ENCODE data around the gene MCOLN2. TPM values are rescaled to one million over a fixed set of nuclear protein-coding genes. Genes with fewer than 3 reads are reported as not detected.

MCOLN2 gene
- total and polyA plus RNA-seq, 2 donors (not counting 1 experiment from before 2014, with no cell fraction given): 23.9 to 25.8 TPM

GRCh38 chr1:84887261-84887934 lies 109.5 kb downstream of the MCOLN2 start:
- H3K27me3 ChIP-seq (replicated peaks in 1 of 4; ENCODE audit: control extremely low read depth in 1 of 4, control insufficient read depth in 3 of 4, insufficient read depth in 4 of 4, low read length in 3 of 4): peaks cover 0 to 6% (median 4%) of the 10 kb centered on the region in 4 experiments
- no peak overlapping the region for H2AFZ ChIP-seq (ENCODE audit: insufficient read depth, low read depth, low read length, poor library complexity, severe bottlenecking)
- Mint-ChIP-seq H3K4me3 (no peak overlapping the region), H3K4me1 (peaks cover under 1% of the 10 kb centered on the region), H3K27ac (no peak overlapping the region), H3K27me3 (peaks cover 33% of the 10 kb centered on the region), H3K9me3 (ENCODE audit: insufficient read depth) (no peaks in the 10 kb centered on the region)
- no peaks in the 10 kb centered on the region for H4K20me1 ChIP-seq (ENCODE audit: control insufficient read depth, insufficient read depth, low read length, poor library complexity, severe bottlenecking)
- CTCF ChIA-PET: no interaction called here
- H3K9me3 ChIP-seq (ENCODE audit: control extremely low read depth in 1 of 3, control insufficient read depth in 2 of 3, insufficient read depth in 1 of 3, low read length in 2 of 3): no peaks in the 10 kb centered on the region
- no peaks in the 10 kb centered on the region for H3K79me2 ChIP-seq (ENCODE audit: control insufficient read depth, insufficient read depth, low read length)
- TF ChIP-seq EZH2 (IDR thresholded peaks at IDR 0.05; ENCODE audit: borderline replicate concordance, insufficient read depth, low read depth, low read length, poor library complexity, severe bottlenecking): no peak
- TF ChIP-seq CTCF (IDR thresholded peaks at IDR 0.05): no peak
- H3K36me3 ChIP-seq (replicated peaks in 1 of 2; ENCODE audit: control extremely low read depth in 1 of 2, control insufficient read depth in 1 of 2, extremely low read depth in 1 of 2, insufficient read depth in 2 of 2, low read length in 1 of 2): no peaks in the 10 kb centered on the region
- WGBS (ENCODE audit: insufficient coverage): no CpG with 5 or more reads among the region's 4 CpGs
- no peak overlapping the region for H3K4me3 ChIP-seq (ENCODE audit: control extremely low read depth in 1 of 5, extremely low read depth in 1 of 5, insufficient read depth in 1 of 5, low read depth in 2 of 5, low read length in 4 of 5)
- POLR2A ChIA-PET: no interaction called here
- no peak overlapping the region for H3K9ac ChIP-seq (ENCODE audit: low read length)
- no peak for DNase-seq
- no peak for ATAC-seq (ENCODE audit: low read depth)
- intact Hi-C loops (cut with micrococcal nuclease): no loop called here
- H3K4me1 ChIP-seq (ENCODE audit: control insufficient read depth in 2 of 2, insufficient read depth in 2 of 2, low read length in 2 of 2): peaks cover 1% of the 10 kb centered on the region in 2 donors
- no peak overlapping the region for H3K4me2 ChIP-seq (replicated peaks; ENCODE audit: low read depth, low read length, poor library complexity, severe bottlenecking)
- H3K27ac ChIP-seq (ENCODE audit: low read length in 2 of 2): no peak overlapping the region

- CTCF ChIA-PET: no interaction called here
- Mint-ChIP-seq H3K4me3 (no peak overlapping the region), H3K27ac (no peak overlapping the region), H3K9me3 (ENCODE audit: insufficient read depth) (peaks cover 6% of the 10 kb centered on the region), H3K27me3 (peaks cover 19% of the 10 kb centered on the region), H3K4me1 (no peaks in the 10 kb centered on the region)
- no peak for ATAC-seq (ENCODE audit: low read depth)
- H3K27me3 ChIP-seq (replicated peaks in 1 of 4; ENCODE audit: control extremely low read depth in 1 of 4, control insufficient read depth in 3 of 4, insufficient read depth in 4 of 4, low read length in 3 of 4): peaks cover 0 to 4% (median 0%) of the 10 kb centered on the region in 4 experiments
- WGBS (ENCODE audit: insufficient coverage): 83% methylated on average over 1 of the region's 2 CpGs
- no peak for TF ChIP-seq CTCF (IDR thresholded peaks at IDR 0.05)
- TF ChIP-seq EZH2 (IDR thresholded peaks at IDR 0.05; ENCODE audit: borderline replicate concordance, insufficient read depth, low read depth, low read length, poor library complexity, severe bottlenecking): no peak
- H3K79me2 ChIP-seq (ENCODE audit: control insufficient read depth, insufficient read depth, low read length): no peaks in the 10 kb centered on the region
- no peak overlapping the region for H2AFZ ChIP-seq (ENCODE audit: insufficient read depth, low read depth, low read length, poor library complexity, severe bottlenecking)
- H4K20me1 ChIP-seq (ENCODE audit: control insufficient read depth, insufficient read depth, low read length, poor library complexity, severe bottlenecking): no peaks in the 10 kb centered on the region
- H3K36me3 ChIP-seq (replicated peaks in 1 of 2; ENCODE audit: control extremely low read depth in 1 of 2, control insufficient read depth in 1 of 2, extremely low read depth in 1 of 2, insufficient read depth in 2 of 2, low read length in 1 of 2): no peaks in the 10 kb centered on the region
- intact Hi-C loops (cut with micrococcal nuclease): no loop called here
- DNase-seq: no peak
- no peak overlapping the region for H3K4me2 ChIP-seq (replicated peaks; ENCODE audit: low read depth, low read length, poor library complexity, severe bottlenecking)
- no peak overlapping the region for H3K9ac ChIP-seq (ENCODE audit: low read length)
- no peaks in the 10 kb centered on the region for H3K9me3 ChIP-seq (ENCODE audit: control extremely low read depth in 1 of 3, control insufficient read depth in 2 of 3, insufficient read depth in 1 of 3, low read length in 2 of 3)
- no peaks in the 10 kb centered on the region for H3K4me1 ChIP-seq (ENCODE audit: control insufficient read depth in 2 of 2, insufficient read depth in 2 of 2, low read length in 2 of 2)
- POLR2A ChIA-PET: no interaction called here
- no peak overlapping the region for H3K27ac ChIP-seq (ENCODE audit: low read length in 2 of 2)
- H3K4me3 ChIP-seq (ENCODE audit: control extremely low read depth in 1 of 5, extremely low read depth in 1 of 5, insufficient read depth in 1 of 5, low read depth in 2 of 5, low read length in 4 of 5): no peak overlapping the region
These were observed 111.4 kb downstream of the MCOLN2 start for GRCh38 chr1:84885469-84885868.

Measured in B cell (primary cell).